ENCODE data around the gene PCOLCE2.

The PCOLCE2 gene

DNA sequence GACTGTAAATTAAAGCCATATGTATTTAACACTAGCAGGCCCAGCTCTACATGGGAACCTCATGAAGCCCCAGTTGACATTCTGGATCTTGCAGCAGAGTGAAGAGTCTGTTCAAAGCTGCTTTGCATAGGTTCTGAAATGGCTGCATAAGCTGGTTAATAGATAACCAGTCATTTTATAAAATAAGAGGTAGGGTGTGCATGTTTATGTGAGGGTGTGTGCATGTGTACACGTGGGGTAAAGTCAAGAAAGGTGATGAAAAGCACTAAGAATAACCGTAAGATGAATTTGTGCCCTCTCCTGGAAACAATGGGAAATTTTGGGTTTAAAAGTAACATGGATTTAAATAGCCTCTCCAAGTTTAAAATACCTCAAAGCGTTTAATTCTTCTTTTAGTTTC lies 41.6 kb upstream of the PCOLCE2 start:
- Histone ChIP-seq H3K4me1 (ENCODE audit: control insufficient read depth in 1 of 2, insufficient read depth in 1 of 2, low read depth in 1 of 2, low read length in 1 of 2) (no peaks in the 10 kb centered on the region), H3K27ac (no peak overlapping the region), H3K4me3 (ENCODE audit: low read depth in 1 of 2, low read length in 1 of 2) (no peak overlapping the region), H3K9me3 (no peaks in the 10 kb centered on the region), H3K27me3 (no peaks in the 10 kb centered on the region), H3K36me3 (no peaks in the 10 kb centered on the region)
- TF ChIP-seq, protein P1, sequence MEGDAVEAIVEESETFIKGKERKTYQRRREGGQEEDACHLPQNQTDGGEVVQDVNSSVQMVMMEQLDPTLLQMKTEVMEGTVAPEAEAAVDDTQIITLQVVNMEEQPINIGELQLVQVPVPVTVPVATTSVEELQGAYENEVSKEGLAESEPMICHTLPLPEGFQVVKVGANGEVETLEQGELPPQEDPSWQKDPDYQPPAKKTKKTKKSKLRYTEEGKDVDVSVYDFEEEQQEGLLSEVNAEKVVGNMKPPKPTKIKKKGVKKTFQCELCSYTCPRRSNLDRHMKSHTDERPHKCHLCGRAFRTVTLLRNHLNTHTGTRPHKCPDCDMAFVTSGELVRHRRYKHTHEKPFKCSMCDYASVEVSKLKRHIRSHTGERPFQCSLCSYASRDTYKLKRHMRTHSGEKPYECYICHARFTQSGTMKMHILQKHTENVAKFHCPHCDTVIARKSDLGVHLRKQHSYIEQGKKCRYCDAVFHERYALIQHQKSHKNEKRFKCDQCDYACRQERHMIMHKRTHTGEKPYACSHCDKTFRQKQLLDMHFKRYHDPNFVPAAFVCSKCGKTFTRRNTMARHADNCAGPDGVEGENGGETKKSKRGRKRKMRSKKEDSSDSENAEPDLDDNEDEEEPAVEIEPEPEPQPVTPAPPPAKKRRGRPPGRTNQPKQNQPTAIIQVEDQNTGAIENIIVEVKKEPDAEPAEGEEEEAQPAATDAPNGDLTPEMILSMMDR (IDR thresholded peaks at IDR 0.05): no peak

DNA sequence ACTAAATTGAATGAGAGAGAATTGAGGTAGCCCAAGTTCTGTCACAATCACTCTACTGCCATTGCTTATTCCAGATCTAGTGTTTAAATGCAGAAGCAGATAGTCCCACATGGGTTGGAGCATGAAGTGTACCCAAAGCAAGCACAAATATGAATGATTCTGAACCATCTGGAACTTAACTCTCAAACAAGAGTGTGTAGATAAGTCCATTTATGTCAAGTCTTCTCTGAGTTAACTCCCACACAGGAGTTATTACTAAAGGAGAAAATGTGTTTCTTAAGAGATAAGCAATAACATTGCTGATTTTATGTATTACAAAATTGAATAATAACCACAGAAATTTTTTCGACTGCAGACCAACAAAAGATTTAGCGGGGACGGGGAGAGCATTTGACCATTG lies 41.0 kb upstream of the PCOLCE2 start:
- Histone ChIP-seq H3K27ac (no peak overlapping the region), H3K36me3 (no peaks in the 10 kb centered on the region), H3K27me3 (no peaks in the 10 kb centered on the region), H3K4me1 (ENCODE audit: control insufficient read depth in 1 of 2, insufficient read depth in 1 of 2, low read depth in 1 of 2, low read length in 1 of 2) (no peaks in the 10 kb centered on the region), H3K9me3 (no peaks in the 10 kb centered on the region), H3K4me3 (ENCODE audit: low read depth in 1 of 2, low read length in 1 of 2) (no peak overlapping the region)
- TF ChIP-seq, protein P1 (IDR thresholded peaks at IDR 0.05): no peak

DNA sequence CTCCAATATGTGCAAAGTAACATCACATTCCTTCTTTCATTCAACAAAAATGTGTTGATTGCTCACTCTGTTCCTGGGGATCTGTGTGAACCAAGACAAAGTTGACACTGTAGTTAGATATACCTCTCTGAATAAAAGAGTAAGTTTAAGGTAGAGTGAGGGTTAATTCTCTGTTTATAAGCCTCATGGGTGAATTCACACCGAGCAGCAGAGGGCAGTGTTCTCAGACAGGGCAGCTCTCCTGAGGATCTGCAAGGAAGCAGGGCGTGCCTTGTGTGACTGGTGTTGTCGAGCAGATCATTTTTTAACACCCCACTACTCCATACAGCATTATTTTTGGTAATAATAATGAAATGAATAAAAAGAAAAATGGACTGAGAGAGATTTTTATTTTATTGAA lies 40.2 kb upstream of the PCOLCE2 start:
- Histone ChIP-seq H3K27me3 (no peaks in the 10 kb centered on the region), H3K36me3 (no peaks in the 10 kb centered on the region), H3K27ac (no peak overlapping the region), H3K4me3 (ENCODE audit: low read depth in 1 of 2, low read length in 1 of 2) (no peak overlapping the region), H3K9me3 (no peaks in the 10 kb centered on the region), H3K4me1 (ENCODE audit: control insufficient read depth in 1 of 2, insufficient read depth in 1 of 2, low read depth in 1 of 2, low read length in 1 of 2) (no peaks in the 10 kb centered on the region)
- TF ChIP-seq, protein P1 (IDR thresholded peaks at IDR 0.05): no peak

DNA sequence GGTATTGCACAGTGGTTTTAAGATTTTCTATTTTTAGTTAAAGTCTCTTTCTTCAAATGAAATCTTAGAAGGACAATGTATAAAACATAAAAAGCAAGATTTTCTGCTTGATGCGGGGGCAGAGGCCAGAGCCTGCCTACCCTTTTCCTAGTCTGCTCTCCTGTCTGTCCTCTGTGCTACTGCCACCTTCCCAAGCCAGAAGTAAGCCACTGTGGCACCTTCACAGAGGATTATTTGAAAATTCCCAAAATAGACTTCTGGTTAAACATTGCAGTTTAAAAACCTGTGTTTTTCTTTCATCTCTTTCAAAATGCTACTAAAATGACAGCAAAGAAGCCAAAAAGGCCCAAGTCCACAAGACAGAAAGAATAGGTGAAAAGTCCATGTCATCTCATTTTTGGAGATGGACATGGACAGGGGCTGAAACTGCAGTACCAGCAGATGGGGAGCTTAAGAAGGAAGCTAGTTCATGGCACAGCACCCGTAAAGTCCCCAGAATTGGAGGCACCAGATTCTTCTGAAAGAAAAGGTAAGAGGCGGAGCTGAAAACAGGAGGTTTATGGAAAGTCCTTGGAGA lies 37.6 kb upstream of the PCOLCE2 start:
- no peak overlapping the region for H3K4me3 ChIP-seq (ENCODE audit: low read depth in 1 of 2, low read length in 1 of 2)
- TF ChIP-seq, protein P1 (IDR thresholded peaks at IDR 0.05): no peak
- no peaks in the 10 kb centered on the region for H3K36me3 ChIP-seq
- no peaks in the 10 kb centered on the region for H3K4me1 ChIP-seq (ENCODE audit: control insufficient read depth in 1 of 2, insufficient read depth in 1 of 2, low read depth in 1 of 2, low read length in 1 of 2)
- no peak overlapping the region for H3K27ac ChIP-seq
- H3K27me3 ChIP-seq: no peaks in the 10 kb centered on the region
- H3K9me3 ChIP-seq: no peaks in the 10 kb centered on the region

DNA sequence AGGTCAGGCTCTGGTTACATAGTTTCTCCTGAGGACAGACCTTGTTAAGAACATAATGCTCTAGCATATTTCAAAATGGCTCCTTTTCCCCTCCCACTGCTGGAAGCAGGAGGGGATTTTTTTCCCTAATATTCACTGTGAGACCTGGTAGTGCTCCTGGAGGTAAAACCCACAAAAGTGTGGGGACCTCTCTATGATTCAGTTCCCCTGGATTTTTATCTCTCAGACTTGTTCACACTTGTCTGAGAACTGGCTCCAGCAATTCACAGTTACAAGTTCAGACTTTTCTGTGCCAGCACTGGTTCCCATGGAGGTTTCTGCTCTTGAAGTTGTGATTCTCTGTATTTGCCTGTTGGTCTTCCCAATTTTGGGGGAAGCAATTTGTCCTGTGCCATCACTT lies 36.3 kb upstream of the PCOLCE2 start:
- H3K27me3 ChIP-seq: no peaks in the 10 kb centered on the region
- H3K9me3 ChIP-seq: no peaks in the 10 kb centered on the region
- no peaks in the 10 kb centered on the region for H3K36me3 ChIP-seq
- H3K4me1 ChIP-seq (ENCODE audit: control insufficient read depth in 1 of 2, insufficient read depth in 1 of 2, low read depth in 1 of 2, low read length in 1 of 2): no peaks in the 10 kb centered on the region
- TF ChIP-seq, protein P1 (IDR thresholded peaks at IDR 0.05): no peak
- no peak overlapping the region for H3K27ac ChIP-seq
- no peak overlapping the region for H3K4me3 ChIP-seq (ENCODE audit: low read depth in 1 of 2, low read length in 1 of 2)

DNA sequence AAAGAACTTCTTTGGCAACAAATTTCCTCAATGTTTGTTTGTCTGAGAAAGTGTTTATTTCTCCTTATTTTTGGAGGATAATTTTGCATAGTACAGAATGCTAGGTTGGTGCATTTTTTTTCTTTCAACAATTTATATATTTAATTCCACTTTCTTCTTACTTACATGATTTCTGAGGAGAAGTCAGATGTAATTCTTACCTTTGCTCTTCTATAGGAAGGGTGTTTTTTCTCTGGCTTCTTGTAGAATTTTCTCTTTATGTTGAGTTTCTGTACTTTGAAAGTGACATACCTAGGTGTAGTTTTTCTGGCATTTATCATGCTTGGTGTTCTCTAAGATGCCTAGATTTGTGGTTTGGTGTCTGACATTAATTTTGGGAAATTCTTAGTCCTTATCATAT lies 34.8 kb upstream of the PCOLCE2 start:
- no peak overlapping the region for H3K27ac ChIP-seq
- H3K4me3 ChIP-seq (ENCODE audit: low read depth in 1 of 2, low read length in 1 of 2): no peak overlapping the region
- no peaks in the 10 kb centered on the region for H3K36me3 ChIP-seq
- H3K27me3 ChIP-seq: no peaks in the 10 kb centered on the region
- H3K4me1 ChIP-seq (ENCODE audit: control insufficient read depth in 1 of 2, insufficient read depth in 1 of 2, low read depth in 1 of 2, low read length in 1 of 2): no peaks in the 10 kb centered on the region
- no peaks in the 10 kb centered on the region for H3K9me3 ChIP-seq
- TF ChIP-seq, protein P1 (IDR thresholded peaks at IDR 0.05): no peak

Measured in neutrophil (primary cell).